SK-N-SH (cell line): ENCODE results near the gene STXBP6. TPM values are rescaled to one million over a fixed set of nuclear protein-coding genes. Genes with fewer than 3 reads are reported as not detected.

Experiments
- CTCF ChIA-PET: fragments of 300-600, 350-600 bp; formaldehyde crosslinking; extraction: SDS; loops from one replicate; lab custom pipeline; 2021; lab: Yijun Ruan, JAX
- POLR2A ChIA-PET: fragments of 350-600 bp; sonication (Branson Sonifier 250); formaldehyde crosslinking; extraction: SDS; loops from one replicate; lab custom pipeline; 2020; ENCODE audit warnings: antibody characterized with exemption, inconsistent platforms; lab: Yijun Ruan, JAX
- DNase-seq: peaks from one replicate; pipeline ENCODE4 v3.0.0; 2012
- H2AFZ ChIP-seq: fragments of 200-600 bp; sonication (generic); 2 replicates; pipeline ENCODE4 v1.8.1; 2016; ENCODE audit warnings: antibody characterized with exemption, mild to moderate bottlenecking, low read depth
- H3F3A ChIP-seq: fragments of 200-600 bp; sonication (generic); replicated peaks from 2 replicates; pipeline ENCODE3; 2016; ENCODE audit warnings: antibody characterized with exemption, mild to moderate bottlenecking; ENCODE audit not compliant: insufficient read depth
- H3K27ac ChIP-seq, 2 experiments: fragments of 200-500 bp in 1 of 2; fragments of 200-600 bp in 1 of 2; sonication (Bioruptor generic) in 1 of 2; sonication (generic), shearing (Covaris generic) in 1 of 2; 2 replicates each; pipeline versions ENCODE4 v1.5.1 to v1.6.1; 2014 to 2016; ENCODE audit warnings: low read depth in 2 of 2, inconsistent platforms in 1 of 2, low read length in 1 of 2, mild to moderate bottlenecking in 1 of 2, mixed read lengths in 1 of 2
- H3K27me3 ChIP-seq: fragments of 200-600 bp; sonication (generic), shearing (Covaris generic); 2 replicates; pipeline ENCODE4 v1.6.1; 2016; ENCODE audit warnings: mixed run types; ENCODE audit not compliant: insufficient read depth
- H3K36me3 ChIP-seq, 2 experiments: fragments of 200-500 bp in 1 of 2; fragments of 200-600 bp in 1 of 2; sonication (Bioruptor generic) in 1 of 2; sonication (generic) in 1 of 2; replicated peaks in 1 of 2; 2 replicates each; pipeline versions ENCODE3 to v1.5.1; 2014 to 2016; ENCODE audit warnings: low read length in 1 of 2, mild to moderate bottlenecking in 1 of 2; ENCODE audit not compliant: insufficient read depth in 2 of 2, control insufficient read depth in 1 of 2
- H3K4me1 ChIP-seq, 2 experiments: fragments of 200-500 bp in 1 of 2; fragments of 200-600 bp in 1 of 2; sonication (Bioruptor generic) in 1 of 2; sonication (generic), shearing (Covaris generic) in 1 of 2; 2 replicates each; pipeline versions ENCODE4 v1.5.1 to v1.6.1; 2014 to 2016; ENCODE audit warnings: low read depth in 1 of 2, low read length in 1 of 2, mixed run types in 1 of 2; ENCODE audit not compliant: insufficient read depth in 2 of 2, control insufficient read depth in 1 of 2
- H3K4me2 ChIP-seq: fragments of 200-600 bp; sonication (generic), shearing (Covaris generic); 2 replicates; pipeline ENCODE4 v1.6.1; 2017; ENCODE audit warnings: mixed run types
- H3K4me3 ChIP-seq, 2 experiments: fragments of 200-500 bp in 1 of 2; fragments of 200-600 bp in 1 of 2; sonication (Bioruptor generic) in 1 of 2; sonication (generic), shearing (Covaris generic) in 1 of 2; 2 replicates each; pipeline versions ENCODE4 v1.5.1 to v1.8.1; 2014 to 2016; ENCODE audit warnings: low read depth in 2 of 2, inconsistent platforms in 1 of 2, low read length in 1 of 2, mild to moderate bottlenecking in 1 of 2, mixed read lengths in 1 of 2, moderate library complexity in 1 of 2
- H3K79me2 ChIP-seq: fragments of 200-600 bp; sonication (generic); 2 replicates; pipeline ENCODE4 v1.8.1; 2017; ENCODE audit warnings: mild to moderate bottlenecking; ENCODE audit not compliant: insufficient read depth
- H3K9ac ChIP-seq: fragments of 200-600 bp; sonication (generic); 2 replicates; pipeline ENCODE4 v1.6.1; 2017; ENCODE audit warnings: mixed run types
- H3K9me2 ChIP-seq: fragments of 200-600 bp; sonication (generic); 2 replicates; pipeline ENCODE4 v1.6.1; 2017; ENCODE audit warnings: mixed run types
- H3K9me3 ChIP-seq: fragments of 200-600 bp; sonication (generic); 2 replicates; pipeline ENCODE4 v1.6.1; 2017; ENCODE audit warnings: mixed run types, mild to moderate bottlenecking, moderate library complexity
- H4K20me1 ChIP-seq: fragments of 200-600 bp; sonication (generic); 2 replicates; pipeline ENCODE4 v1.6.1; 2017; ENCODE audit warnings: mild to moderate bottlenecking, mixed run types; ENCODE audit not compliant: insufficient read depth
- CTCF ChIP-seq: fragments of 200-600 bp; sonication (generic); IDR thresholded peaks from 2 replicates; pipeline ENCODE4 v1.6.1; 2017; ENCODE audit warnings: antibody characterized with exemption, mild to moderate bottlenecking, moderate library complexity
- ELF1 ChIP-seq: IDR thresholded peaks from 2 replicates; pipeline ENCODE4 v1.4.0; 2012
- GABPA ChIP-seq: IDR thresholded peaks from 2 replicates; pipeline ENCODE4 v1.4.0; 2012; ENCODE audit warnings: low read depth, mild to moderate bottlenecking
- GATA2 ChIP-seq: sonication (generic); formaldehyde crosslinking; IDR thresholded peaks from 2 replicates; pipeline ENCODE4 v1.5.0; 2020; ENCODE audit warnings: mild to moderate bottlenecking, missing genetic modification reagents
- JUND ChIP-seq: IDR thresholded peaks from 2 replicates; pipeline ENCODE4 v1.4.0; 2012
- POLR2AphosphoS5 ChIP-seq: IDR thresholded peaks from 2 replicates; pipeline ENCODE4 v1.6.1; 2012; ENCODE audit warnings: low read depth, low read length
- RAD21 ChIP-seq: IDR thresholded peaks from 2 replicates; pipeline ENCODE4 v1.6.1; 2012; ENCODE audit warnings: mild to moderate bottlenecking, low read length
- RCOR1 ChIP-seq: fragments of 150-350 bp; IDR thresholded peaks from 2 replicates; pipeline ENCODE4 v1.6.1; 2017; ENCODE audit warnings: antibody characterized with exemption, low read length
- RFX5 ChIP-seq: IDR thresholded peaks from 2 replicates; pipeline ENCODE4 v1.6.1; 2012; ENCODE audit warnings: mild to moderate bottlenecking, improper control_type of control experiment, low read length
- RXRA ChIP-seq: IDR thresholded peaks from 2 replicates; pipeline ENCODE4 v1.4.0; 2012; ENCODE audit warnings: low read depth, mild to moderate bottlenecking, borderline replicate concordance
- SMC3 ChIP-seq: IDR thresholded peaks from 2 replicates; pipeline ENCODE4 v1.6.1; 2012; ENCODE audit warnings: low read depth, low read length, improper control_type of control experiment
- TAF1 ChIP-seq: IDR thresholded peaks from 2 replicates; pipeline ENCODE4 v1.6.1; 2012; ENCODE audit warnings: low read depth, mild to moderate bottlenecking, low read length, moderate library complexity, borderline replicate concordance
- TEAD4 ChIP-seq: IDR thresholded peaks from 2 replicates; pipeline ENCODE4 v1.4.0; 2012; ENCODE audit warnings: mild to moderate bottlenecking, borderline replicate concordance; ENCODE audit not compliant: insufficient read depth
- USF1 ChIP-seq: IDR thresholded peaks from 2 replicates; pipeline ENCODE4 v1.4.0; 2012; ENCODE audit warnings: low read depth, borderline replicate concordance
- ZBTB33 ChIP-seq: IDR thresholded peaks from 2 replicates; pipeline ENCODE4 v1.4.0; 2012; ENCODE audit warnings: low read depth, borderline replicate concordance
- WGBS: methylation state at CpG from one replicate; pipeline ENCODE4 v1.1.6; 2017; ENCODE audit warnings: low lambda C conversion rate; 5-methylcytosine and 5-hydroxymethylcytosine counted together
- polyA plus RNA-seq, 3 experiments: library from polyadenylated mRNA; depleted of rRNA; stranded (reverse); fragments of >200 nt; gene quantifications; 2 replicates each; pipeline ENCODE4 v1.2.3, GENCODE V29; 2012

STXBP6 gene
- polyA plus RNA-seq, 1 of the 3 experiments (the other 2 are of a cell fraction), result 0.16 TPM

- TF ChIP-seq CTCF, result no peak
These were observed 6.2 kb upstream of the STXBP6 start (continued) for GRCh38 chr14:25055992-25056687.

GRCh38 chr14:25055005-25055404 is 5.1 kb upstream of the STXBP6 start:
- no peak overlapping the region for H2AFZ ChIP-seq
- no peak overlapping the region for H3K27ac ChIP-seq
- no peaks in the 10 kb centered on the region for H3K79me2 ChIP-seq
- no peaks in the 10 kb centered on the region for H3K36me3 ChIP-seq
- peaks cover 3% of the 10 kb centered on the region for H3F3A ChIP-seq
- no peaks in the 10 kb centered on the region for H4K20me1 ChIP-seq
- H3K27me3 ChIP-seq, result peaks cover 19% of the 10 kb centered on the region
- H3K9me3 ChIP-seq, result no peaks in the 10 kb centered on the region
- no peak overlapping the region for H3K9ac ChIP-seq
- H3K4me2 ChIP-seq, result no peak overlapping the region
- ChIA-PET CTCF (no interaction called here), POLR2A (no interaction called here)
- DNase-seq, result no peak
- no peak overlapping the region for H3K4me3 ChIP-seq
- TF ChIP-seq ZBTB33 (no peak), TEAD4 (no peak), GABPA (no peak)
- 5% methylated on average over 5 of the region's 5 CpGs for WGBS
- no peaks in the 10 kb centered on the region for H3K9me2 ChIP-seq
- H3K4me1 ChIP-seq, result no peaks in the 10 kb centered on the region

- TF ChIP-seq RAD21 (no peak), RCOR1 (no peak), RXRA (no peak), POLR2AphosphoS5 (no peak), RFX5 (no peak), TEAD4 (no peak), TAF1 (no peak), GATA2 (no peak), USF1 (no peak), JUND (no peak), SMC3 (no peak), ELF1 (no peak), CTCF (no peak)
- H3K79me2 ChIP-seq, result no peaks in the 10 kb centered on the region
- H3K4me1 ChIP-seq, result no peaks in the 10 kb centered on the region
- no peaks in the 10 kb centered on the region for H3K9me2 ChIP-seq
- H3K27me3 ChIP-seq, result peaks cover 32% of the 10 kb centered on the region
- ChIA-PET POLR2A (no interaction called here), CTCF (no interaction called here)
- no peak overlapping the region for H2AFZ ChIP-seq
- H3K27ac ChIP-seq, result no peak overlapping the region
- H3K4me3 ChIP-seq, result no peak overlapping the region
- H3K9ac ChIP-seq, result no peak overlapping the region
- no peak for DNase-seq
- H4K20me1 ChIP-seq, result no peaks in the 10 kb centered on the region
- WGBS, result 0% methylated on average over 1 of the region's 1 CpG
- H3F3A ChIP-seq, result peaks cover 3% of the 10 kb centered on the region
- H3K9me3 ChIP-seq, result no peaks in the 10 kb centered on the region
- H3K36me3 ChIP-seq, result no peaks in the 10 kb centered on the region
- no peak overlapping the region for H3K4me2 ChIP-seq
These were observed 3.6 kb upstream of the STXBP6 start for GRCh38 chr14:25053585-25053984.
